ENCODE measurements around the gene NUMA1. TPM values are rescaled to one million over a fixed set of nuclear protein-coding genes. Genes with fewer than 3 reads are reported as not detected.
A peak's percentile ranks its signal among the peaks of the same experiment; 100 is the strongest.

Gene NUMA1
- total RNA-seq, 1 donor from 2014 or later, result 85.7 TPM

GRCh38 chr11:72105888-72106287, 25.5 kb upstream of the NUMA1 start, which contains the start of gene TOMT:
Gene TOMT, plus strand, starts transcription at chr11:72105924. Its CDS starts 28 bp downstream, at chr11:72105952.
- ATAC-seq (no peak), DNase-seq (no peak)
- intact Hi-C loops (cut with micrococcal nuclease), result no loop called here

DNA sequence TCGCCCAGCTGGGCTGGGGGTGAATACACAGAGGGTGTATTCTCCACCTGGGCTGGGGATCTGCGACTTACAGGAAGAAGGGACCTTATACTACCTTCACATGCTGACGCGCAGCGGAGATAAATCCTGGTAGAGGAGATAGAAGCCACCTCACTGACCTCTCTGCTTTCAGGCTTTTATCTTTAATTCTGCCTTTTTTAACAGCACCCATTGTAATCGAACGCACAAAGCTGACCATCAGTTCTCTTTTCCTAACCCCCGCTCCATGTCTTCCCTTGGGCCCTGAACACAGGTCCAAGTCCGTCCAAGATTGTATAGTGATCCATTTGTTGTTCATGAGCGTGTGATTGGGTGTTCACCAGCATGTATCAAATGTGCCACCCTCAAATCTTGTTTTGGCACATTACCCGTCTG, 23.4 kb upstream of the NUMA1 start:
- DNase-seq (no peak), ATAC-seq (no peak)
- intact Hi-C loops (cut with micrococcal nuclease), result no loop called here

GRCh38 chr11:72102946-72103753, 22.8 kb upstream of the NUMA1 start, which contains the start of gene LAMTOR1:
Gene LAMTOR1, minus strand, starts transcription at chr11:72103297. Its CDS starts 73 bp downstream, at chr11:72103224.
- ATAC-seq, result peak; percentile 99
- peak; percentile 100 for DNase-seq
- intact Hi-C loops (cut with micrococcal nuclease), result no loop called here

- intact Hi-C loops (cut with micrococcal nuclease), result no loop called here
- DNase-seq, result no peak
- no peak for ATAC-seq
Observed at GRCh38 chr11:72102631-72102945, 22.2 kb upstream of the NUMA1 start.

GRCh38 chr11:72102162-72102561, 21.8 kb upstream of the NUMA1 start:
- DNase-seq (no peak), ATAC-seq (no peak)
- intact Hi-C loops (cut with micrococcal nuclease), result no loop called here

DNA sequence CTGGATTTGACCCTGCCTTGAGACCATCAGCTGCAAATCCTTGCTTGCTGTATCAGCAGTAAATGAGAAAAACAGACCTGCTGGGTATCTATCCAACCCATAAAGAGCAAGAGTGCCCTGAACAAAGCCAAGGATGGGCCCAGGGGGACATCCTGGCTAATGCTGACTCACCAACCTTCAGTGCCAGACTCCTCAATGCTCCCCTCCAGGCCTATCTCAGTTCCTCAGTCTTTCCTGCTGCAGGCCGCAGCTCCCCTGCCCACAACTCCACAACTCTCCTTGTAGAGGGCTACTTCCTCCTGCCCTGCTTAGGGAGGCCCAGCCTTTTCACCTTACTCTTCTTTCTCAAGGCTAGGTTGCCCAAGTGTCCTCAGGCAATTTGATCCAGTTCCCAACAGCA, 20.1 kb upstream of the NUMA1 start:
- DNase-seq (no peak), ATAC-seq (no peak)
- intact Hi-C loops (cut with micrococcal nuclease), result no loop called here

DNA sequence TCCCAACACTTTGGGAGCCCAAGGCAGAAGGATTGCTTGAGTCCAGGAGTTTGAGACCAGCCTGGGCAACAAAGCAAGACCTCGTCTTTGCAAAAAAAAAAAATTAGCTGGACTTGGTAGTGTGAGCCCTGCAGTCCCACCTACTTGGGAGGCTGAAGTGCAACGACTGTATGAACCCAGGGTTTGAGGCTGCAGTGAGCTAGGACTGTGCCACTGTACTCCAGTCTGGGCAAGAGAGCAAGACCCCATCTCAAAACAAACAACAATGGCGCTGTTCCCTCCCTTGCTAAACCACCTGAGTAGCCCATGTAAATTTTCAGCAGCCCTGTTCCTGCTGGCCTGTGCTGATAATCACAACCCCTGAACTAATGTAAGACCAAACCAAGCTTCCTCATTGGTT, 19.7 kb upstream of the NUMA1 start:
- DNase-seq (no peak), ATAC-seq (no peak)
- intact Hi-C loops (cut with micrococcal nuclease), result no loop called here

DNA sequence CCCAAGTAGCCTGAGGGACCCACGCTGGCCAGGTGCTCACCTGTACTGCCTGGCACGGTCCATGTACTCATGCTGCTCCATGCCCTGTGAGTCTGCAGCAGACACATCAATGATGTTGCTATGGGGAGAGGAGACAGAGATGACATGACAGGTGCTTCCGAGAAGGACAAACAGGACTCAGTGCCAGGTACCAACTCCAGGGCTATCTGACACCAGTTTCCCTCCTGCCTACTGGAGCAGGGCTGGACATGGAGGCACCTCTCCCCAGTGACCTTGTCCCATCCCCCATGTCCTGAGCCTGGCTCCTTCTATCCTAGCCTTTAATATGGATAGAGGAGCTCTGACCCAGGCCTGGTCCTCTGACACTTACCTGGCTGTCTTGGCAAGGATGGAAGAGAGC, 18.4 kb upstream of the NUMA1 start:
- ATAC-seq, result no peak
- no peak for DNase-seq
- intact Hi-C loops (cut with micrococcal nuclease), result no loop called here

DNA sequence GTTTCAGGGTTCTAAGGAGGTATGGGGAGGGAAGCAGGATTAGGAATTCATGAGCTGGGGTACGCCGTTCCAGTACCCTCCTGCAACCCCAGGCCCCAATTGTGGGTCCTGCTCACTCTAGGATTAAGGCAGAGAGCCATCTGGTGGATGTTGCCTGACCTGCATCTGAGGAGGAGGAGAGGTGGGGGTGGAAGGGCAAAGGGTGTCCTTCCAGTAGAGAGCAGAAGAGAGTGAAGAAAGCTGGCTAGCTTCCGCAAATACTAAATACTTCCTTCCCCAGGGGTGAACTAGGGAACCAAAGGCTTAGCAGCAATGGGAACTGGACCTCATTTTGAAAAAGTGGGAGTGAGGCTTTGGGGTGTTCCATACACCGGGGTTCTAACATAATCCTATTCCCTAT, 10.9 kb upstream of the NUMA1 start:
- ATAC-seq (peak; percentile 92), DNase-seq (peak; percentile 73)
- intact Hi-C loops (cut with micrococcal nuclease), result loop anchor here (2.0 kb wide), 1 partner anchor 66 kb away; no protein-coding TSS in a partner anchor

DNA sequence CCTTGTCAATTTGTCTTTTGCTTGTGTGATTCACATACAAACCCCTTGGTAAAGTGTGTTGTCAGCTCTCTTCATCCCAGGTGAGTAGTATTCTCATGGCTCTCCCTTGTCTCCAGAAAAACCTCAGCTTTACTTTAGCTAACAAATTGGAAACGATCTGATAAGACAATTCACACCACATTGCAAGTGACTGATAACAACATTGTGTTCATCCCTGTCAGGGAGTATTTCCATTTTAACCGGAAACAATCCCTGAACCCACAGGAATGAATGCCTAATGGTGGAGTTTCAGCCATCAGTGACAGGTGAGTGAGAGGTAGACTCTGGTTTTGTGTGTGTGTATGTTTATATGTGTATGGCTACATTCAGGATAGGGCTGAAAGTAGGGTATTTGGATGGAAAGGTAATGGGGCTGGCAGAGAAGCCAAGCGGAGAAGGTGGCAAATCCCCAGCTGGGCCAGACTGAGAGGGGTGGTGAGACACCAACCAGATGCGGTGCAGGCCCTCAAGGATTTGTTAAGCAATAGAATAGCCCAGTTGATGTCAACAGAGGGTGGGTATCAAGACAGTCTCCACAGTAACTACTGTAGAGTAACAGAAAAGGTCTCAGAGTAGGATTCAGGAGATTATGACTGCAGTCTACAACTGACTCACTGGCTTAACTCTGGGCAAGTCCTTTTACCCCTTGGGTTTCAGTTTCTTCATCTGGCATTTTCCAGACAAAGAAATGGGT, 7.9 kb upstream of the NUMA1 start:
- DNase-seq, result no peak
- ATAC-seq, result no peak
- intact Hi-C loops (cut with micrococcal nuclease), result no loop called here

- intact Hi-C loops (cut with micrococcal nuclease), result no loop called here
- ATAC-seq (no peak), DNase-seq (no peak)
Observed at GRCh38 chr11:72085621-72086351, 5.4 kb upstream of the NUMA1 start.

GRCh38 chr11:72084965-72085364, 4.6 kb upstream of the NUMA1 start:
- DNase-seq (no peak), ATAC-seq (no peak)
- intact Hi-C loops (cut with micrococcal nuclease), result loop anchor here (5.0 kb wide), 1 partner anchor 43 kb away; no protein-coding TSS in a partner anchor

GRCh38 chr11:72084076-72084475, 3.7 kb upstream of the NUMA1 start:
- intact Hi-C loops (cut with micrococcal nuclease), result loop anchor here (5.0 kb wide), 1 partner anchor 42 kb away; no protein-coding TSS in a partner anchor
- DNase-seq (no peak), ATAC-seq (no peak)

DNA sequence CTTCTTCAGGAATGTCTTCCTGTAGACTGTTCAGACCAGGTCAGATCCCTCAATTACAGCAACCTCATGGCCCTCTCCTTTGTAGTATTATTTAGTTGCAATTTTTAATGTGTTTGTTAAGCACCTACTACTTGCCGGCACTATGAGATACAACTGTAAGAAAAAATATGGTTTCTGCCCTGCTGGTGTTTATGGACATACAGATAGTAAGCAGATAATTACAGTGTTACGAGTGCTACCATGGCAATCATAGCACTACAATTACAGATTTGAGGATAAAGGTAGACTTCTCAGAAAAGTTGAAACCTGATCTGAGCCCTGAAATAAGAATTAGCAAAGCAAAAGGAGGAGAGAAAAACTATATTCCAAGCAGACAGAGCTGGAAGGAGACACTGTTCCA, 3.1 kb upstream of the NUMA1 start:
- no peak for DNase-seq

GRCh38 chr11:72081821-72082453, 1.6 kb upstream of the NUMA1 start:
- ATAC-seq (no peak), DNase-seq (no peak)
- intact Hi-C loops (cut with micrococcal nuclease), result loop anchor here (5.0 kb wide), 1 partner anchor 40 kb away; no protein-coding TSS in a partner anchor

More for the DNA sequence above, 3.1 kb upstream of the NUMA1 start:
- no peak for ATAC-seq
- intact Hi-C loops (cut with micrococcal nuclease), result loop anchor here (5.0 kb wide), 1 partner anchor 41 kb away; no protein-coding TSS in a partner anchor

DNA sequence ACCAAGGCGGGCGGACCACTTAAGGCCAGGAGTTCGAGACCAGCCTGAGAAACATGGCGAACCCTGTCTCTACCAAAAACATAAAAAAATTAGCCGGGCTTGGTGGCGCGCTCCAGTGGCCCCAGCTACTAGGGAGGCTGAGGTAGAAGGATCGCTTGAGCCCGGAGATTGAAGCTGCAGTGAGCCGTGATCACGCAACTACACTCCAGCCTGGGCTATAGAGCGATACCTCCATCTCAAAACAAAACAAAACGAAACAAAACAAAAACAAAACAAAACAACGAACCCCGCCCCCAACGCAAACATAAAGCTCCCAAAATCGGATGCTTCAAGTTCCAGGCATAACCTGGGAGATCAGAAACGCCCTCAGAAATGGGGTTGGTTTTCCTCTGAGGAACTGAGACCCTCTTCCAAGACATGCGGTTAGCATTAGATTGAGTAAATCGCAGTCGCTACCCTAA, 872 bp upstream of the NUMA1 start:
- ATAC-seq, result no peak
- no peak for DNase-seq
- intact Hi-C loops (cut with micrococcal nuclease), result loop anchor here (5.0 kb wide), 1 partner anchor 39 kb away; no protein-coding TSS in a partner anchor

- intact Hi-C loops (cut with micrococcal nuclease), result loop anchor here (5.0 kb wide), 1 partner anchor 38 kb away; no protein-coding TSS in a partner anchor
- ATAC-seq (peak; percentile 50), DNase-seq (no peak)
Observed at GRCh38 chr11:72079819-72080325, 470 bp downstream of the NUMA1 start.

- intact Hi-C loops (cut with micrococcal nuclease), result no loop called here
- no peak for ATAC-seq
- no peak for DNase-seq
Observed at GRCh38 chr11:72078477-72078876, 1.9 kb downstream of the NUMA1 start.

- DNase-seq, result no peak
- no peak for ATAC-seq
- intact Hi-C loops (cut with micrococcal nuclease), result no loop called here
Observed at GRCh38 chr11:72075756-72076155, 4.6 kb downstream of the NUMA1 start.
